ENCODE results near the gene PSAPL1.

PSAPL1 gene

GRCh38 chr4:7393601-7394575 is 40.8 kb downstream of the PSAPL1 start:
- no peak for DNase-seq

- no peak for DNase-seq
These were observed 42.0 kb downstream of the PSAPL1 start for GRCh38 chr4:7392438-7393421.

- no peak for DNase-seq
These were observed 42.9 kb downstream of the PSAPL1 start for GRCh38 chr4:7391637-7392437.

DNA sequence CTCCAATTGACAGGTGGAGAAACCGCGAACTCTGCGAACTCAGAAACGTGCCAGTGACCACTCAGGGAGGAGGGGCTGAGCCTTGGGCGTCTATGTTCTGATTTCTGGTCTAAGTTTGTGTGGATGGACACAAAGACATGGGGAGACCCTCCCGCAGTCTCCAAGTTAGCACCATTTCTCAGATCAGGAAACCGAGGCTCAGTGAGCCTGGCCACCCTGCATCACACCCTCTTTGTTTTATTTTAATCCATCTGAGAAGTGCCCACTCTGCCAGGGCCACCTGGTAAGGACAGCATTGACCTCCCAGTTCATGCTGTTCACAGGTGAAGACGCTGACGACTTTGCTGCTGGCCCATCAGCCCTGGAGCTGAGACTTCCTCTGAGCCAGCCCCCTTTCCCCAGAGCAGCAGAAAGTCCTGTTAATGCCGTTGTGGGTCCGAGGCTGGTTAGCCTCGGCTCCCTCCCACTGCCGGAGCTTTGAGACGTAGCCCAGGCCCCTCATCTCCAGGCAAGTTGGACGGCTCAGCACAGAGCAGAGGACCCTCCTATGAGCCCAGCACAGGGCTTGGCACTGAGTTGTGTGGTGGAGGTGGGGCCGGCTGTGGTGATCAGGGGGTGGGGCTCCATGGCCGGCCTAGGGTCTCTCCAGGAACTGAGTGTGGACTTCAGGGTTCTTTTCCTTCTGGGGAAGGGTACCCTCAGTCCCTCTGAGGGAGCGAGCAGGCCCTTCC is 43.7 kb downstream of the PSAPL1 start:
- no peak for DNase-seq

DNA sequence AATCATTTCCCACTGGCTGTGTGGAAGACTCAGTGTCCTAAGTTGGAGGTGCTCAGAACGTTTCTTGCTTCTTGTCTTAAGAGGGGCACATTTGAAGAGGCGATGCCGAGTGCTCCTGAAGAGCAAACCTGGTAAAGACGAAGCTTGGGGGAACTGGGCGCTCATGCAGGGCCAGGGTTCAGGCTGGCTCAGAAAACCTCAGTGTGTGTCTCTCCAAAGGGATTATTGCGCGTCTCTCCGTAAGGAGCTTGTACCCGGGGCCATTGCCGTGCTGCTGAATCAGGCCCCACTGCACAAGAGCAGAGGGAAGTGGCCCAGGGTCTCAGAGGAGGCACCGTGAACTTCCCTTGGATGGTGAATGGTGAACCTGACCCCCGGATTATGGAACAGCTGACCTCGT is 44.4 kb downstream of the PSAPL1 start:
- no peak for DNase-seq

- DNase-seq, result no peak
These were observed 45.0 kb downstream of the PSAPL1 start for GRCh38 chr4:7389719-7390118.

GRCh38 chr4:7389101-7389701 is 45.5 kb downstream of the PSAPL1 start:
- DNase-seq, result no peak

DNA sequence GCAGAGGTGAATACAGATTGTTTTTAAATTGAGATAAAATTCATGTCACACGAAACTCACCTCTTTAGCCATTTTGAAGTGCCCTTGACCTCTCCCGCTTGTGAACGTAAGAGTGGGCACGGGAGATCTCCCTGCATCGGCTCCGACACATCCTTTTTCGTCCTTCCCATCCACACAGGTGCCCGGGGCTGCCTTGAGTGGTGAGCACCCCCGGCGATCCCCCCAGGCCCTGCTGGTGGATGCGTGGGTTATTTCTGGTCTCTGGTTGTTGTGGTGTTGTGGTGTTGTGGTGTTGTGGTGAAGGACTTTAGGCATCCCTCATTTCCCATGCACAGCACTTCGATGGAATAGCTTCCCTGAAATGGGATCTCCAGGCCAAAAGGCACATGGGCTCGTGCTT is 46.1 kb downstream of the PSAPL1 start:
- no peak for DNase-seq

DNA sequence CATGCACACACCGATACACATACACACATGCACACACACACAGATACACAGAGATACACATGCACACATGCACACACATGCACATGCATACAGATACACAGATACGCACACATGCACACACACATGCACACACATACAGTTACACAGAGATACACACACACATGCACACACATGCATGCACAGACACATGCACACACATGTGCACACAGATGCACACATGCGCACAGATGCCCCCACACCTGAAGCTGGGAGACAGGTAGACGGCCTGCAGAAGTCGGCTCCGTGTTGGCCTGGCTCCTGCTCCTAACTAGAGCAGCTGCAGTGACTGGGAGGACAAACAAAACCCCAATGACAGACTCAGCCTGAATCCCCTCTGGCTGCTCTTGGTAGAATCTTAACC is 46.8 kb downstream of the PSAPL1 start:
- DNase-seq, result no peak

DNA sequence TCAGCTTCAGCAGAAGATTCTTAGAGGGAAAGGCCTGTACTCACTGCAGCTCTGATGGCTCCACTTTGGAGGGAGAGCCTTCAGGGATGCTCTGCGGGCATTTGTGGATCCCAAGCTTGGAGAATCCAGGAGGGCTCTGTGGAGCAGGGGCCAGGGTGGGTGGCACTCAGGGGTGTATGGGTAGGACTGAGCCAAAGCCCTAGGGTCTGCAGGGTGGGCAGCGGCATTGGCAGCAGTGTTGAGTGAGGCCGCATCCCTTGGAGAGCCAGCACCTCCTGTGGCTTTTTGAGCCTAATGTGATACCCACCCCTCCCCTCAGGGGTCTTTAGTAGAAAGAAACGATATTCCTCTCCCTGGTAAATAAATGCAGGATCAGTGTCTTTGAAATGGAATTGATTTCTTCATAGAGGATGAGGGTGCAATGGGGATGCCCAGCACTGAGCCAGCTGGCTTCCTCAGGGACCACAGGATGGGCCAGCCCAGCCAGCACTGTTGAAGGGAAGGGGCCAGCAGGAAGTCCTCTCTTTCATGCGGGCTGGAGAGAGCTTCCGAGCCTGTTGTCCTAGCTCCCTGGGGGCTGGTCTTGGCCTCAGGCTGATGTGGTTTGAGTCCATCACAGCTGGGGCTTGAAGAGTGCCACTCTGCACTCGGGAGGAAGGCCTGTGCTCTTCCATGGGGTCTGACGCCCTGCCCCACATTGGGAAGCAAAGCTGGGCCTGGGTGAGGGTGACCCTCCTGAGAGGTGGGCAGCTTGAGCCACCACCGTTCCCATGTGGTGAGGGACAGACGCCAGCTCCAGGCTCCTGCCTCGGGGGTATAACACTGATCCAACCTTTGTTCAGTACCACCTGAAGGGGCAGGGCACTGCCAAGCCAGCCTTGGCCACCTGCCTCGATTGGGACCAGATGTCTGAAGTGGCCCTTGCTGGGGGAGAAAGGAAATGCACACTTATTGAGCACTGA is 49.5 kb downstream of the PSAPL1 start:
- DNase-seq, result no peak

- no peak for DNase-seq
These were observed 50.5 kb downstream of the PSAPL1 start for GRCh38 chr4:7384003-7384928.

GRCh38 chr4:7383266-7383665 is 51.5 kb downstream of the PSAPL1 start:
- DNase-seq, result peak; percentile 80 to 91

DNA sequence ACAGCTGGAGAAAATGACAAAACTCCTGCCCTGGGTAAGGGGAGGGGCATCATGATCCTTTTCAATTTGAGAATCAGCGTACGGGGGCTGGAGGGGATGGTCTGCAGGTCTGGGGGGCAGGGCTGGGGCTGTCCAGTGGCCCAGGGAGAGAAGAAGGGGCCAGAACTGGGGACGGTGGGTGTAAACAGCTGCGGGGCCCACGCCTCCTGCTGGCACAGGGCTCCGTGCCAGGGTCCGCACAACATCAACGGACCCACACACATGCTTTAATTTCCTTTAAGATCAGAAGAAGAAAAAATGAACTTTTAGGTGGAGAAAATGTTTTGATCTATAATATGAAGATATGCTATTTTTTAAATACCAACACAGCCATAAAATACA is 52.1 kb downstream of the PSAPL1 start:
- no peak for DNase-seq

DNA sequence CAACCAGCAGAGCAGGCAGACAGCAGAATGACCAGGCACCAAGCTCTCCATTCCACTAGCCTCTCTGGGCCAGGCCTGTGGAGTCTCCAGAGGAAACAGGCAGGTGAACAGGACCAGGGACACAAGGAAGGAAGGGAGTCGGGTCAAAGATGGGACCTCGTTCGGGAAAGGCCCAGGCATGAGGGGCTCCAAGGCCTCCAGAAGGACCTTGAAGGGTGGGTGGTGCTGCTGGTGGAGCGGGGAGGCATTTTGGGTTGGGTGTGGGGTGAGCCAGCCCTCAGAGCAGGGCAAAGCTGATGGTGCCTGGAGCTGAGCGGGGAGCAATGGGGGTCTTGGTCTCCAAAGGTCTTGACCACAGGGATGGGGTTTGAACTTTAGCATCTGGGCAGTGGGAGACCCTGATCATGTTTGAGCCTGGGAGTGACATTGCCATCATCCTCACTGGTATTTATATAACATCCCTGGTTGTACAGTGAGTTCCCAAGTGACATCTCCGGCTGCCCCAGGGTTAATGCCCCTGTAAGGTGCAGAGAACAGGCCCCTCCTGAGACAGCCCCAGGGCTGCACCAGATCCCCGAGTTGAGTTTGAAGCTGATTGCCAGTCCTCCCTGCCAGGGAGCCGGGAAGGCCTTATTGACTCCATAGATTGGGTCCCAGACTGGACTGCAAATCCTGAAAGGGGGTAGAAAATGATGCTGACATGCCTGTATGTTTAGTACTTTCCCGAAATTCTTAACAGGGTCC is 52.7 kb downstream of the PSAPL1 start:
- DNase-seq, result no peak

GRCh38 chr4:7381221-7381889 is 53.4 kb downstream of the PSAPL1 start:
- no peak for DNase-seq
